D721Med (cell line): ENCODE results near the gene MRPS9.

ENCODE experiments used
- DNase-seq: peaks from one replicate; pipeline ENCODE4 v3.0.0; 2011; ENCODE audit warnings: low spot score; ENCODE audit not compliant: insufficient read length
- FAIRE-seq: peaks from 2 replicates; lab custom pipeline; 2011; peaks lifted over from hg19 to GRCh38; lab: Jason Lieb, UNC
- CTCF ChIP-seq: IDR thresholded peaks from 2 replicates; pipeline ENCODE4 v1.5.1; 2012; ENCODE audit warnings: mild to moderate bottlenecking, control low read depth; ENCODE audit not compliant: insufficient read depth; ENCODE audit errors: missing control alignments

Gene MRPS9

DNA sequence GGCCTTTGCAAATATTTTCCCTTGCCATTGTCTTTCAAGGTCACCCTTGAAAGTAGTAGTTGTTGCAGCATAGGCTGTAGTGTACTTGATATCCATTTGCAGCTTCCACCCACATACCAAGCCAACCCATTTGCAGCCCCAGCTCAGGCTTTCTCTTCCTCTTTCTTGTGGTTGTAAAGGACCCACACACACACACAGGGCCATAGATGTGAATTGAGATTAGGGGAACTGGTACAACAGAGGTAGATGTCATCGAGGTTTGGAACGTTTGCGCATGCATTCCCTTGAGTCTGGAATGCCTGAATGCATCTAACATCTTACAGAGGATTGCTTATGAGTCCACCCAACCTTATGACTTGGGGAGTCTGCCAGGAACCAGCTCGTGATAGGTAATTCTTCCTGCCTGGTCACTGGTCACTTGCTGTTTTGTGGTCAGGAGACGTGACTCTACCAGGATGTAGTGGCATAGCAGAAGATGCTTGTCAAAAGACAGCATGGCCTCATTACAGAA lies 91.9 kb downstream of the MRPS9 start:
- FAIRE-seq: no peak
- DNase-seq: no peak
- TF ChIP-seq CTCF: no peak

- no peak for TF ChIP-seq CTCF
- FAIRE-seq (no peak), DNase-seq (no peak)
Observed at GRCh38 chr2:105130546-105130945, 92.7 kb downstream of the MRPS9 start.

GRCh38 chr2:105134081-105134480 lies 96.2 kb downstream of the MRPS9 start:
- TF ChIP-seq CTCF: no peak
- FAIRE-seq: no peak
- no peak for DNase-seq

GRCh38 chr2:105135436-105135835 lies 97.6 kb downstream of the MRPS9 start:
- no peak for TF ChIP-seq CTCF
- FAIRE-seq (no peak), DNase-seq (no peak)

GRCh38 chr2:105136394-105136793 lies 98.5 kb downstream of the MRPS9 start:
- no peak for TF ChIP-seq CTCF

GRCh38 chr2:105138643-105139042 lies 100.8 kb downstream of the MRPS9 start:
- no peak for TF ChIP-seq CTCF
- FAIRE-seq (no peak), DNase-seq (no peak)

More at GRCh38 chr2:105136394-105136793, 98.5 kb downstream of the MRPS9 start:
- FAIRE-seq: no peak
- no peak for DNase-seq

DNA sequence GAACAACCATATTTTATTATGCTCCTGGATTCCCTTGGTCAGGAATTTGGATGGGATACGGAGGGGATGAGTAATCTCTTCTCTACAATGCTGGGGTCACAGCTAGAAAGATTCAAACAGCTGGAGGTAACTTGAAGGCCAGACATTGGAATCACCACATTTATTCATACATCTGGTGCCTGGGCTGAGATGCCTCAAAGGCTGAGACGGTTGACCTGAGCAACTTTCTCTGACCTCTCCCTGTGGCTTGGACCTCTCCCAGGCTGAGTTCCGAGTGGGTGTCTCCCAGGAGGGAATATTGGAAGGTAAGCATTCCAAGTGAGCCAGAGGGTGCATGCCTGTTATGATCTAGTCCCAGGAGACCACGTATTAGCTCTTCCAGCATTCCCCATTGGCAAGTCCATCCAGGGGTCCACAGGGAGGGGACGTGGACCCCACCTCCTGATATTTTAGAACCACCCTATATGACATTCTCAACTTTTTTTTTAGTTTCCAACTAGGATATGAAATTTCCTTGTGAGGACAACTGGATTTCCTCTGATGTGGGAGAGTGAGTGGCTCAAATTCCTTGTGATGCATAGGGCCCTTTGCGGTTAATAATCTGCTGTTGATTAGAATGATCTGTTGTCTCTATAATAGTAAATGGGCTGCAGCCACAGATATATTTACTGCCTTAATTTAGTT lies 101.8 kb downstream of the MRPS9 start:
- DNase-seq: no peak
- no peak for FAIRE-seq
- no peak for TF ChIP-seq CTCF
